GM23248 (cell line): Measurements from ENCODE around the gene PHRF1.

Experiments used
- EZH2 ChIP-seq: fragments of 200-600 bp; sonication (generic); IDR thresholded peaks from 2 replicates; pipeline ENCODE4 v1.6.1; 2018; ENCODE audit warnings: antibody characterized with exemption, mild to moderate bottlenecking; ENCODE audit not compliant: insufficient read depth, poor library complexity, severe bottlenecking
- EZH2phosphoT487 ChIP-seq: fragments of 200-600 bp; sonication (generic); IDR thresholded peaks from 2 replicates; pipeline ENCODE4 v1.6.1; 2018; ENCODE audit warnings: antibody characterized with exemption, moderate library complexity, mild to moderate bottlenecking, low read depth; ENCODE audit not compliant: insufficient read depth

DNA sequence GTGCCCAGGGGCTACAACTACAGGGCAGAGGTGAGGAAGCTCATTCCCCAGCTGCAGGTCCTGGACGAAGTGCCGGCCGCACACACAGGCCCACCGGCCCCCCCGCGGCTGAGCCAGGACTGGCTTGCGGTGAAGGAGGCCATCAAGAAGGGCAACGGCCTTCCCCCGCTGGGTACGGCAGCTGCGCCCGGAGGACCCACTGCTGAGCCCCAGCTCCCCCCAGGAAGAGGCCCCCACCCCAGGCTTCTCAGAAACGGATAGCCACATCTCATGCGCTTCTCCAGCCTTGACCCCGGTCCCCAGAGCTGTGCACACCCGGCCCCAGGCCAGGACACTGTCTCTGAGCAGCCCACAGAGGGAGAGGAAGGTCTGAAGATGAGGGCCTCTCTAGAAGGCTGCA is 25.1 kb upstream of the PHRF1 start:
- TF ChIP-seq EZH2 (no peak), EZH2phosphoT487 (no peak)
